DOHH2 (cell line): Measurements from ENCODE around the gene METTL1.

Source experiments
- CTCF ChIP-seq: fragments of 200-600 bp; sonication (generic); IDR thresholded peaks from one replicate; pipeline ENCODE4 v1.5.1; 2014; ENCODE audit warnings: antibody characterized with exemption, mild to moderate bottlenecking, low read depth, low read length; ENCODE audit not compliant: poor library complexity, severe bottlenecking
- EZH2phosphoT487 ChIP-seq: fragments of 200-600 bp; sonication (generic); IDR thresholded peaks from 2 replicates; pipeline ENCODE4 v1.6.1; 2017; ENCODE audit warnings: borderline replicate concordance, mild to moderate bottlenecking, antibody characterized with exemption, low read length, moderate library complexity, mixed read lengths

- TF ChIP-seq CTCF (no peak), EZH2phosphoT487 (no peak)
Observed at GRCh38 chr12:57749061-57749460, 22.8 kb downstream of the METTL1 start.
